SKM-1 treated with dmso at 0.1 percent for 144 hours (cell line): ENCODE results near the gene LUZP1.
"Not testable (repeated sequence)": the region's sequence is repeated elsewhere in the genome, so short reads cannot be mapped to it uniquely, and the experiment has no call there.

ENCODE experiments used
- DNase-seq: peaks from one replicate; lab custom pipeline; 2025; ENCODE audit not compliant: unreplicated experiment; lab: John Stamatoyannopoulos, UW

Gene LUZP1

GRCh38 chr1:23188936-23189452 is 20.3 kb upstream of the LUZP1 start:
- not testable (repeated sequence) for DNase-seq

- no peak for DNase-seq
Measured at GRCh38 chr1:23188434-23188884, 19.8 kb upstream of the LUZP1 start.

- DNase-seq: no peak
Measured at GRCh38 chr1:23187637-23188036, 19.0 kb upstream of the LUZP1 start.

- DNase-seq: no peak
Measured at GRCh38 chr1:23185381-23185780, 16.7 kb upstream of the LUZP1 start.

GRCh38 chr1:23184212-23184934 is 15.7 kb upstream of the LUZP1 start:
- DNase-seq: no peak

GRCh38 chr1:23179862-23180261 is 11.2 kb upstream of the LUZP1 start:
- no peak for DNase-seq

GRCh38 chr1:23178950-23179349 is 10.3 kb upstream of the LUZP1 start:
- peak; percentile 37 for DNase-seq

- no peak for DNase-seq
Measured at GRCh38 chr1:23178414-23178813, 9.8 kb upstream of the LUZP1 start.

GRCh38 chr1:23177438-23178380 is 9.1 kb upstream of the LUZP1 start:
- peak; percentile 18 for DNase-seq

GRCh38 chr1:23177031-23177430 is 8.4 kb upstream of the LUZP1 start:
- no peak for DNase-seq

GRCh38 chr1:23174426-23175110 is 5.9 kb upstream of the LUZP1 start:
- no peak for DNase-seq

- DNase-seq: no peak
Measured at GRCh38 chr1:23171181-23171755, 2.6 kb upstream of the LUZP1 start.

GRCh38 chr1:23169727-23170335 is 1.2 kb upstream of the LUZP1 start:
- DNase-seq: peak; percentile 93

GRCh38 chr1:23169195-23169575 is 529 bp upstream of the LUZP1 start:
- DNase-seq: no peak

GRCh38 chr1:23168079-23168444 is 594 bp downstream of the LUZP1 start:
- peak; percentile 35 for DNase-seq

GRCh38 chr1:23167353-23168078 is 1.1 kb downstream of the LUZP1 start:
- peak; percentile 7 for DNase-seq

- DNase-seq: no peak
Measured at GRCh38 chr1:23166854-23167253, 1.8 kb downstream of the LUZP1 start.

- no peak for DNase-seq
Measured at GRCh38 chr1:23163395-23163794, 5.3 kb downstream of the LUZP1 start.

- DNase-seq: no peak
Measured at GRCh38 chr1:23159963-23160877, 8.4 kb downstream of the LUZP1 start.
